Caki2 (cell line): ENCODE results near the gene UMAD1. TPM values are rescaled to one million over a fixed set of nuclear protein-coding genes. Genes with fewer than 3 reads are reported as not detected.

Experiments used
- DNase-seq: peaks from one replicate; pipeline ENCODE4 v3.0.0-alpha.2; 2015; ENCODE audit warnings: low read depth
- in situ Hi-C: cut with HindIII; loops from 2 replicates; pipeline ENCODE4 v1.10.0; 2016; ENCODE audit warnings: low sequenced_read_pairs, low pct_unique_long_range_greater_than_20kb, mixed read lengths
- total RNA-seq: library from RNA; depleted of rRNA; stranded (reverse); fragments of >200 nt; shearing (Covaris generic); gene quantifications from 2 replicates; pipeline ENCODE4 v1.2.3, GENCODE V29; 2014; ENCODE audit warnings: low replicate concordance

The UMAD1 gene
- total RNA-seq, 1 experiment from 2014 or later: 19.9 TPM

GRCh38 chr7:7681191-7681935, 40.8 kb downstream of the UMAD1 start:
- in situ Hi-C loops: no loop called here

GRCh38 chr7:7681936-7682329, 41.4 kb downstream of the UMAD1 start:
- in situ Hi-C loops: no loop called here
- DNase-seq: no peak

More at GRCh38 chr7:7681191-7681935, 40.8 kb downstream of the UMAD1 start:
- DNase-seq: peak; percentile 41

- DNase-seq: no peak
- in situ Hi-C loops: no loop called here
Measured at GRCh38 chr7:7682861-7683260, 42.3 kb downstream of the UMAD1 start.

DNA sequence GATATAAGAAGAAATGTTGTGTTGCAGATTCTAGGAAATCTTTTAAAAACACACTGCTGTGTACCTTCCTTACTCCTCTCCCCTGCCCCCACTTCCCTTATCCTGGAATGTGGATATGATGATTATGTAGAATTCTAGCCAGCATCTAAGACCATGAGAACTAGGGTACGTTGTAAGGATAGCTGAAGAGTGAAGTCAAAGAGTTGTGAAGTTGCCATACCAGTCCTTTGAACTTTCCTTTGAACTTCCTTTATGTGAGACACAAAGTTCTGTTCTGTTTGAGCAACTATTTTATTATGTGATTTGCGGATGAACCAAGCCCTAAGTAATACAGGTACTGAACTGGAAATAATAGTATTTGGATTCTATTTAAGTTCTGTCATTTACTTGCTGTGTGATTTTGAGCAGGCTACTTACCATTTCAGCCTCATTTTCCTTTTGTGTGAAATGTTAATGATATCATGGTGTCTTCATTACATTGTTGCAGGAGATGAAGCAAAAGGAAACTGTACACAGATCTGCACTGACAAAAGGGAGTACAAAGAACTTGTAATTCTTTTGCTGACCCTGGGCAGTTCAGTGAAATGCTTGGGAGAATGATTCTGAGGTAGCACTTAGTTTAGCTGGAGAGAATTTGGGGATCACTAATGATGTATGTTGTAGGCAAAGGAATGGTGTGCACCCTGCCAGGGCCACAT, 46.4 kb downstream of the UMAD1 start:
- in situ Hi-C loops: no loop called here
- no peak for DNase-seq

- no peak for DNase-seq
- in situ Hi-C loops: no loop called here
Measured at GRCh38 chr7:7687800-7688199, 47.2 kb downstream of the UMAD1 start.

- DNase-seq: no peak
- in situ Hi-C loops: no loop called here
Measured at GRCh38 chr7:7688310-7688709, 47.8 kb downstream of the UMAD1 start.

GRCh38 chr7:7688956-7689355, 48.4 kb downstream of the UMAD1 start:
- in situ Hi-C loops: no loop called here
- no peak for DNase-seq

GRCh38 chr7:7693881-7694280, 53.3 kb downstream of the UMAD1 start:
- in situ Hi-C loops: no loop called here
- peak; percentile 66 for DNase-seq

GRCh38 chr7:7694542-7694941, 54.0 kb downstream of the UMAD1 start:
- in situ Hi-C loops: no loop called here
- DNase-seq: no peak

GRCh38 chr7:7695111-7695817, 54.7 kb downstream of the UMAD1 start:
- no peak for DNase-seq
- in situ Hi-C loops: no loop called here

DNA sequence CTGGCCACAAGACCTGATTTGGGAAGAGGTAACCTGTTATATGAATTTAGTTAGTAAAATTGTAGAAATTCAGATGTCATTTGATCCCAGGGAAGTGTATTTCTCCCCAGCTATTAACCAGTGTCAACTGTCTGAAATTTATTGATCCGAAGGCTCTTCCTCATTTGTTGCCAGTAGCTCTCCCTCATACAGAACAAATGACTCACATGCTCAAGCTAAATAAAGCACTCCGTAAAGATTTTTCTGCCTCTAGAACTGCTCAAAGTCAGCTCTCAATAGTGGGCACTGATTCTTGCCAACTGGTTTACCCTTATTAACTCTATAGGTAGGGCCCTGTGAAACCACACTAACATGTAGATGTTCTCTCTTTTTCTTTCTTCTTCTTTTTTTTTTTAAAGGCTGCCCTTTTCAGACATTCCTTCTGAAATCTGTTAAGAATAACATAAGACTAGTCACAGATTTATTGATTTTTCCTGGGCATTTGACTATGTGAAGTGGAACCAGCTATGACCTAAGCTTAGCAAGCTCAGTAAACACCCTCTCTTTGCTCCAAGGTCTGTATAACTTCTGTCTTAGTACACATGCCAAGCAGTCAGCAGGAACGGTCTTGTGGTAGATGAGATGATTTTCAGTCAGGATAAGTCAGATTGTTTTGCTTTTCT, 56.0 kb downstream of the UMAD1 start:
- DNase-seq: peak; percentile 52
- in situ Hi-C loops: no loop called here

- in situ Hi-C loops: no loop called here
Measured at GRCh38 chr7:7698930-7699329, 58.4 kb downstream of the UMAD1 start.

GRCh38 chr7:7699380-7699779, 58.8 kb downstream of the UMAD1 start:
- DNase-seq: no peak
- in situ Hi-C loops: no loop called here

More at GRCh38 chr7:7698930-7699329, 58.4 kb downstream of the UMAD1 start:
- no peak for DNase-seq

DNA sequence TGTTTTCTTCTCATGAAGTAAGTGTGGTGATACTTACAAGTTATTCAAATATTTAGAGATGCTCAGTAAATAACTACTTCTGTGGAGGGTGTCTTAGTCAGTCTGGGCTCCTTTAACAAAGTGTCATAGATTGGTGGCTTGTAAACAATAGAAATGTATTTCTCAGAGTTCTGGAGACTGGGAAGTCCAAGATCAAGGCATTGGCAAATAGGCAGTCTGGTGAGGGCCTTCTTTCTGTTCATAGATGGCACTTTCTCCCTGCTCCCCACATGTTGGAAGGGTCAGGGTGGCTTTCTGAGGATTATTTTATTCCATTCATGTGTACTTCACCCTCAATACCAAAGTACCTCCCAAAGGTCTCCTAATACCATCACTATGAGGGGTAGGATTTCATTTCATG, 59.4 kb downstream of the UMAD1 start:
- in situ Hi-C loops: no loop called here
- no peak for DNase-seq

GRCh38 chr7:7701527-7701926, 61.0 kb downstream of the UMAD1 start:
- in situ Hi-C loops: no loop called here
- no peak for DNase-seq

- no peak for DNase-seq
- in situ Hi-C loops: no loop called here
Measured at GRCh38 chr7:7702826-7703225, 62.3 kb downstream of the UMAD1 start.

DNA sequence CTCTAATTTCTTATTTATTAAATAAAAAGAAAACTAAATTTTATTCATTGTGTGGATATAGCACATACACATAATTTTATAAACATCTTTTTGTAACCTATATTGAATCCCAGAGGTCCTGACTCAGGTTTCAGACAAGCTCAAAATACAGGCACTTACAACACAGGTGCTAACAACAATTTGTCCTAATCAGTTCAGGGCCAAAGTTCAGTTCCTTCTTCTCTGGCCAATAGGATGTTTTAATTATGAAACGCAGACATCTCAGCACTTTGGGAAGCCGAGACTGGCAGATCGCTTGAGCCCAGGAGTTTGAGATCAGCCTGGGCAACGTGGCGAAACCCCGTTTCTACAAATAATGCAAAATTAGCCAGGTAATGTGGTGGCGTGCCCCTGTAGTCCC, 62.9 kb downstream of the UMAD1 start:
- DNase-seq: no peak
- in situ Hi-C loops: no loop called here

DNA sequence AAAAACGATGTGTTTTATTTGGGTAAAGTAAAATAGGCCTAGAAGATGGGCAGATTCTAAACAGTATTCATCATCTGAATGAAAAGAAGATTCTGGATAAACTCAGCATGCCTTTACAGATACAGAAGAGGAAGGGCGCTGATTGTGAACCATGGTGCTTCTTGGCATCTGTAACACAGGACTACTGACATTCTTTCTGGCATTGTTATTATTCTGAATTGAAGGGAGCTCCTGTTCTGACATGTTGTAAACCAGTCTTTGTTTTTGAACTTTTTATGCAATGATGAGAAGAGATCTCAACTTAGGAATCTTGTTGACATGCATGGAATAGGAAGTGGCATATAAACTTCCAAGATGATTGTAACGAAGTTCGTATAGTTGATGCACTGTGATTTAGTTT, 64.3 kb downstream of the UMAD1 start:
- no peak for DNase-seq
- in situ Hi-C loops: no loop called here

DNA sequence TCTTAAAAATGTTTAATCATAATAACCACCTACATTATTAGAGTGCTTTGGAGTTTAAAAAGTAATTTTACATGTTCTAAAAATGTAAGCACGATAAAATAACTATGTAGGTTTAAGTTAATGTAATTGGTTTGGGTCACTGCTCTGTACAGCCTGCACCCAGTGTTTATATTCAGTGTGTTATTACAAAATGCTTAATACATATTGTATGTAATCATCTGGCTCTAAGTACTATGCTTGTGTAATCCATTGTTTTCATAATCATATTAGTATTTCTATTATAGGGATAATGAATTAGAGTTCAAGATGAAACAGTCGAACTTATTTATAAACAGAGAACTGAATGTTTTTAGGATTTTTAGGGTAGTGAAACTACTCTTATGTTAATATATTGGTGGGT, 64.8 kb downstream of the UMAD1 start:
- in situ Hi-C loops: no loop called here
- no peak for DNase-seq
